Calu3 (cell line): Measurements from ENCODE around the gene OR2S2. TPM values are rescaled to one million over a fixed set of nuclear protein-coding genes. Genes with fewer than 3 reads are reported as not detected.
A peak's percentile ranks its signal among the peaks of the same experiment; 100 is the strongest.

Experiments
- BruUV-seq: library from RNA; stranded (reverse); fragments of 400-500 nt; replicated peaks from 2 replicates; lab custom pipeline; 2021; lab: Mats Ljungman, UMichigan
- CTCF ChIA-PET: fragments of 300-600 bp; sonication (Branson Sonifier 250); formaldehyde crosslinking; loops from one replicate; lab custom pipeline; 2022; ENCODE audit warnings: antibody characterized with exemption; lab: Charles Lee
- DNase-seq: peaks from one replicate; pipeline ENCODE4 v3.0.0; 2022
- H3K27ac Mint-ChIP-seq: one replicate; pipeline ENCODE4 v1.8.0; 2022; ENCODE audit warnings: mixed read lengths; ENCODE audit not compliant: unreplicated experiment
- H3K27me3 Mint-ChIP-seq: one replicate; pipeline ENCODE4 v1.8.0; 2022; ENCODE audit warnings: mixed read lengths; ENCODE audit not compliant: unreplicated experiment
- H3K36me3 Mint-ChIP-seq: one replicate; pipeline ENCODE4 v1.8.0; 2022; ENCODE audit warnings: mild to moderate bottlenecking, moderate library complexity, mixed read lengths; ENCODE audit not compliant: insufficient read depth, unreplicated experiment
- H3K4me1 Mint-ChIP-seq: one replicate; pipeline ENCODE4 v1.8.0; 2022; ENCODE audit warnings: mild to moderate bottlenecking, low read depth, mixed read lengths; ENCODE audit not compliant: unreplicated experiment
- H3K4me3 Mint-ChIP-seq: one replicate; pipeline ENCODE4 v1.8.0; 2022; ENCODE audit warnings: mild to moderate bottlenecking, low read depth, moderate library complexity, mixed read lengths; ENCODE audit not compliant: unreplicated experiment
- H3K9me3 Mint-ChIP-seq: one replicate; pipeline ENCODE4 v1.8.0; 2022; ENCODE audit warnings: low read depth, mixed read lengths; ENCODE audit not compliant: unreplicated experiment
- intact Hi-C: fragments of 100-400 bp; cut with micrococcal nuclease; formaldehyde crosslinking; loops from one replicate; pipeline ENCODE4 v1.10.0; 2022; ENCODE audit not compliant: unreplicated experiment
- total RNA-seq: library from RNA; stranded (reverse); gene quantifications from 2 replicates; pipeline ENCODE4 v1.2.3, GENCODE V29; 2022
- TF ChIP-seq, protein P1 (sequence below): fragments of 200-600 bp; IDR thresholded peaks from one replicate; pipeline ENCODE4 v1.8.0; 2022; ENCODE audit warnings: antibody characterized with exemption; ENCODE audit not compliant: unreplicated experiment

OR2S2 gene
- total RNA-seq, 1 experiment from 2014 or later: not detected

DNA sequence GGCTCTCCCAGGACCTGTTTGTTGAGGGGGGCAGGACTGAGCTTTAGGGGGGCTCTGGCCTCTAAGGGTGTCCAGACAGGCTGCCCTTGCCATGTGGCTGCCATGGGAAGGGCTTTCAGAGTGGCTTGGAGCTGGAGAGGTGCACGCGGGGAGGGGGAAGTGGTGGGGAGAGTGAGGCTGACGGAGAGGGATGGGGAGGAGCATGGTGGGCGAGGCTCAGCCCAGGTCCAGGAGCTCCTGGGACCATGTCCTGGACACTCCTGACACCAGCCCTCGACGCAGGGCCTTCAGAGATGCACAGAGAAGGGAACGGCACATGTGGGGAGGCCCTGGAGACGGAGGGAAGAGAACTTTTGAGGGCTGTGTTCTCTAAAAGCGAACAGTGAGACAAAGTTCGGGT, 46.3 kb downstream of the OR2S2 start:
- BruUV-seq: no TSS peak
- Mint-ChIP-seq H3K4me1 (peaks cover 33% of the 10 kb centered on the region), H3K4me3 (no peak overlapping the region), H3K27me3 (no peaks in the 10 kb centered on the region), H3K9me3 (no peaks in the 10 kb centered on the region), H3K36me3 (no peaks in the 10 kb centered on the region), H3K27ac (no peak overlapping the region)
- CTCF ChIA-PET: interaction anchor here (1.3 kb wide), 1 partner anchor 121 kb away, joined by 3 read pairs; no protein-coding TSS in a partner anchor
- TF ChIP-seq, protein P1, sequence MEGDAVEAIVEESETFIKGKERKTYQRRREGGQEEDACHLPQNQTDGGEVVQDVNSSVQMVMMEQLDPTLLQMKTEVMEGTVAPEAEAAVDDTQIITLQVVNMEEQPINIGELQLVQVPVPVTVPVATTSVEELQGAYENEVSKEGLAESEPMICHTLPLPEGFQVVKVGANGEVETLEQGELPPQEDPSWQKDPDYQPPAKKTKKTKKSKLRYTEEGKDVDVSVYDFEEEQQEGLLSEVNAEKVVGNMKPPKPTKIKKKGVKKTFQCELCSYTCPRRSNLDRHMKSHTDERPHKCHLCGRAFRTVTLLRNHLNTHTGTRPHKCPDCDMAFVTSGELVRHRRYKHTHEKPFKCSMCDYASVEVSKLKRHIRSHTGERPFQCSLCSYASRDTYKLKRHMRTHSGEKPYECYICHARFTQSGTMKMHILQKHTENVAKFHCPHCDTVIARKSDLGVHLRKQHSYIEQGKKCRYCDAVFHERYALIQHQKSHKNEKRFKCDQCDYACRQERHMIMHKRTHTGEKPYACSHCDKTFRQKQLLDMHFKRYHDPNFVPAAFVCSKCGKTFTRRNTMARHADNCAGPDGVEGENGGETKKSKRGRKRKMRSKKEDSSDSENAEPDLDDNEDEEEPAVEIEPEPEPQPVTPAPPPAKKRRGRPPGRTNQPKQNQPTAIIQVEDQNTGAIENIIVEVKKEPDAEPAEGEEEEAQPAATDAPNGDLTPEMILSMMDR: no peak
- intact Hi-C loops: no loop called here
- no peak for DNase-seq

GRCh38 chr9:35910613-35911359, 47.2 kb downstream of the OR2S2 start:
- intact Hi-C loops: no loop called here
- H3K27ac Mint-ChIP-seq: no peak overlapping the region
- TF ChIP-seq, protein P1: peak; percentile 41
- no peaks in the 10 kb centered on the region for H3K36me3 Mint-ChIP-seq
- no peaks in the 10 kb centered on the region for H3K9me3 Mint-ChIP-seq
- H3K27me3 Mint-ChIP-seq: no peaks in the 10 kb centered on the region
- DNase-seq: peak; percentile 63
- CTCF ChIA-PET: interaction anchor here (1.3 kb wide), 1 partner anchor 120 kb away, joined by 3 read pairs; no protein-coding TSS in a partner anchor
- H3K4me1 Mint-ChIP-seq: peaks cover 40% of the 10 kb centered on the region
- no peak overlapping the region for H3K4me3 Mint-ChIP-seq
- no TSS peak for BruUV-seq

DNA sequence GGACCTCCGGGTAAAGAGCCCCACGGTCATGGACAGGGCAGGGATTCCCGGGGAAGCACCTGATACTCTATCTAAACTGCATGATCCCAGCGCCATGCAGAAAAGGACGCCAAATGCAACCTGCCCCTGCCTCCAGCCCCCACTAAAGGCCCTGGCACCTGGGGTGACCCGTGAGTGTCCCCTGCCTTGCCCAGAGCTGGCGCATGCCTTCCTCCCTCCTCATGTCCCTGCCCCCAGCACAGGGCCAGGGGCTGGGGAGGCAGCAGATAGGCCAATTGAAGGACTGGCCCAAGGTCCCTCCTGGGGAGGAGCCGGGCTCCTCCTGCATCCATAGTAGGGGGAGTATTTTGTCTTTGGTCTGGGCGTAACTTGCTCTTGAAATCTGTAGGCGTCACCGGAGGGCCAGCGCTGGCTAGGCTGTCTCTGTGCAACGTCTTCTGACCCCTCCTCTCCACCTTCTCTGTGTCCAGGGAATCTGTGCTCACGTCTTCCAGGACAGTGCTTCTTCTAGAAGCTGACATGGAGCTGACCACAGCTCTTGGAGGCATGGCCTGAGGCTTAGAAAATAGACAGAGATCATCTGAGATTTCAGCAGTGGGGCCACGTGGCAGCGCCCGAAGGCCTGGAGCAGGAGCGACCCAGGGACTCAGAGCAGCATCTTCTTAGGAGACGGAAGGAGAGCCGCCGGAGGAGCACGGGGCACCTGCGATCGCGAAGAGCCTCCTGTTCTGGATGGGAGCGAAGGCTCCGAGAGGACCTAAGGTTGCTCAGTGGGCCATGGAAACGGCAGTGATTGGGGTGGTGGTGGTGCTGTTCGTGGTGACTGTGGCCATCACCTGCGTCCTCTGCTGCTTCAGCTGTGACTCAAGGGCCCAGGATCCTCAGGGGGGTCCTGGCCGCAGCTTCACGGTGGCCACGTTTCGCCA, 48.0 kb downstream of the OR2S2 start:
- intact Hi-C loops: no loop called here
- peaks cover 48% of the 10 kb centered on the region for H3K4me1 Mint-ChIP-seq
- no peak overlapping the region for H3K27ac Mint-ChIP-seq
- no peaks in the 10 kb centered on the region for H3K36me3 Mint-ChIP-seq
- DNase-seq: no peak
- H3K27me3 Mint-ChIP-seq: no peaks in the 10 kb centered on the region
- BruUV-seq: no TSS peak
- TF ChIP-seq, protein P1: no peak
- no peaks in the 10 kb centered on the region for H3K9me3 Mint-ChIP-seq
- CTCF ChIA-PET: no interaction called here
- H3K4me3 Mint-ChIP-seq: no peak overlapping the region

GRCh38 chr9:35909274-35909673, 48.7 kb downstream of the OR2S2 start, which contains the start of gene SPAAR:
Gene SPAAR (plus strand): TSS chr9:35909490. CDS start chr9:35910464, 974 bp downstream.
- DNase-seq: no peak
- H3K4me3 Mint-ChIP-seq: no peak within 1 kb of the TSS
- no peaks in the 10 kb centered on the region for H3K9me3 Mint-ChIP-seq
- BruUV-seq: no TSS peak
- TF ChIP-seq, protein P1: no peak
- H3K27ac Mint-ChIP-seq: peak within 1 kb of the TSS; percentile 50
- H3K4me1 Mint-ChIP-seq: peaks cover 54% of the 10 kb centered on the region
- no peaks in the 10 kb centered on the region for H3K36me3 Mint-ChIP-seq
- intact Hi-C loops: no loop called here
- no peaks in the 10 kb centered on the region for H3K27me3 Mint-ChIP-seq
- CTCF ChIA-PET: no interaction called here
